IPS-18a (cell line): ENCODE data around the gene SRI.
A peak's percentile ranks its signal among the peaks of the same experiment; 100 is the strongest.
"Not testable (repeated sequence)": the region's sequence is repeated elsewhere in the genome, so short reads cannot be mapped to it uniquely, and the experiment has no call there.

Experiments used
- H3K27ac ChIP-seq: one replicate; pipeline ENCODE4 v1.5.1; 2013; ENCODE audit warnings: low read length
- H3K27me3 ChIP-seq: one replicate; pipeline ENCODE4 v1.6.1; 2013; ENCODE audit warnings: mild to moderate bottlenecking, low read length; ENCODE audit not compliant: control insufficient read depth, insufficient read depth
- H3K36me3 ChIP-seq: one replicate; pipeline ENCODE4 v1.6.1; 2013; ENCODE audit warnings: low read depth, low read length; ENCODE audit not compliant: control insufficient read depth
- H3K4me1 ChIP-seq: one replicate; pipeline ENCODE4 v1.6.1; 2013; ENCODE audit warnings: low read depth, low read length; ENCODE audit not compliant: control insufficient read depth
- H3K4me3 ChIP-seq: one replicate; pipeline ENCODE4 v1.5.1; 2013; ENCODE audit warnings: low read length
- H3K9ac ChIP-seq: one replicate; pipeline ENCODE4 v1.6.1; 2013; ENCODE audit warnings: mild to moderate bottlenecking, low read length, moderate library complexity
- H3K9me3 ChIP-seq: one replicate; pipeline ENCODE4 v1.6.1; 2013; ENCODE audit warnings: low read depth, low read length; ENCODE audit not compliant: control insufficient read depth

Gene SRI, protein sequence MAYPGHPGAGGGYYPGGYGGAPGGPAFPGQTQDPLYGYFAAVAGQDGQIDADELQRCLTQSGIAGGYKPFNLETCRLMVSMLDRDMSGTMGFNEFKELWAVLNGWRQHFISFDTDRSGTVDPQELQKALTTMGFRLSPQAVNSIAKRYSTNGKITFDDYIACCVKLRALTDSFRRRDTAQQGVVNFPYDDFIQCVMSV

DNA sequence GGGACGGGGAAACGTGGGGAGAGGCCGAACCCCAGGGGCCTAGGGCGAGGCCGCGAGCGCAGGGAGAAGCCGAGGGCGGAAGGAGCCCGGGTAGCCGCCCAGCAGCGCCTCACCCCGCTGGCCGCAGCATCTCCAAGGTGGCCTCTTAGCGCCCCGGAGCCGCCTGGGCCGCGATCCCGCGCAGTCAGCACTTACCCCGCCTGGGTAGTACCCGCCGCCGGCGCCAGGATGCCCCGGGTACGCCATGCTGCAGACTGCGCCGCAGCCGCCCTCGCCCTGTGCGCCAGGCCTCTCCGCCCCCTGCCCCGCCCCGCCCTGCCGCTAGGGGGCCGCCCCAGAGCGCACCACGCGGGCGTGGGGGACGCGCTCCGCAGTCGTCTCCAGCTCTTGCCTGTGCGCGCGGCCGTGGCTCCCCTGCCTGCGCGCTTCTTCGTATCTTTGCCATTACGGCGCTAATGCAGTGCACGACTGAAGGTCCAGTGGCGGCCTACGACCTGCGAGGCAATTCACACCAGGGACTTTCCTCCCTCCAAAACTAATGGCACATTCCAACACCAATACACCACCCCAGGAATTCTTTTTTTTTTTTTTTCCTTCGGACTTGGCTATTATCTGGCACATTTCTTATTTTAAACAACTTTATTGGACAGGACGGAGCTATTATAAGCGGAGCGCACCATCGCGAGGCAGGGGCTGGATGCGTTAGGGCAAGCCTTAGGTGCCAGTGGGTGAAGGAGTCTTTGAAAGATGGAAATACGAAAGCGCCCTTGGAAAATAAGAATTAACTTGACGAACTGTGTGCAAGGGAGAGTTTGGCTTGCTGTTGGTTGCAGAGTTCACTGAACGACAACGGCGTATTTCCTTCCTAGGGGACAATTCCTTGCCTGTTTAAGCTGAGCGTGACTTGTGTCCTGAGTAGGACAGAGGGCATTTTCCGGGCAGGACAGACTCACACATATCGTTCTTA, at the start of gene SRI:
Gene SRI, minus strand, starts transcription at position 258 of the 967 bp plus-strand sequence. Its CDS starts 12 bp downstream, at position 246.
- H3K27me3 ChIP-seq = no peaks in the 10 kb centered on the region
- peak within 1 kb of the TSS; percentile 92 for H3K27ac ChIP-seq
- H3K9me3 ChIP-seq = no peaks in the 10 kb centered on the region
- peak within 1 kb of the TSS; percentile 80 for H3K9ac ChIP-seq
- H3K36me3 ChIP-seq = peaks cover 4% of the 10 kb centered on the region
- H3K4me3 ChIP-seq = peak within 1 kb of the TSS; percentile 93
- peaks cover 29% of the 10 kb centered on the region for H3K4me1 ChIP-seq

DNA sequence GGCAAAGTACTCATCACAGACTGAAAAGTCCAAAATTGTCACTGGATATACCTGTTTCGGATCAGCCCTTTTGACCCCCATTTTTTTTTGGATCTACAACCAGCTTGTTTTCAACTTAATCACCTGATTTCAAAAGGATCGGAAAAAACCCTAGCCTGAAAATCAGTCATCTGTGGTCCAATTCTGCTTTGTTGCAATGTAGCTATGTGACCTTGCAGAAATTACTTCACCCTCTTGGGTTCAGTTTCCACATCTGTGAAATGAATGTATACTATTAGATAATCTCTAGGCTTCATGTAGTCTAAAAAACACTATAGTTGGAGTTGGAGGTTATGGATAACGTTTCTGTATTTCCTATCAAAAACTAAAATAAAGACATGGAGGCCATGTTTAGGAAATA, 49.7 kb upstream of the SRI start:
- no peak overlapping the region for H3K4me3 ChIP-seq
- H3K9me3 ChIP-seq = no peaks in the 10 kb centered on the region
- no peaks in the 10 kb centered on the region for H3K27me3 ChIP-seq
- H3K4me1 ChIP-seq = no peaks in the 10 kb centered on the region
- no peak overlapping the region for H3K9ac ChIP-seq
- no peaks in the 10 kb centered on the region for H3K36me3 ChIP-seq
- H3K27ac ChIP-seq = no peak overlapping the region

DNA sequence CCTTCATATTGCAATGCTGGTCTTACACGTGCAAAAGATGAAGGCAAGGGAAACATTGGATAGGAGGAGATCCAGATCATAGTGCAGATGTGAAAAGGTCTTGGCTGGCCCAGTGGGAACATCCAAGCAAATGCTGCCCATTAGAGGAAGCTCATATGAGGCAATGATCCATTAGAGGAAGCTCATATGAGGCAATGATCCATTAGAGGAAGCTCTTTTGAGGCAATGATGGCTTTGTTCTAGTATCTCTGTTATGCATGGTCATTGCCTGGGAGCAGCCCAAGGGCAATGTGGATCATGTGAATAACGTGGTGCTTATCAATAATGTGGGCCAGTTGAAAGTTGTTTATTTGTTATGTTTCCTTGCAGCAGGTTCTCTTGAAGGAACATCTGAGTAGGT, 49.0 kb upstream of the SRI start:
- no peak overlapping the region for H3K27ac ChIP-seq
- no peak overlapping the region for H3K9ac ChIP-seq
- H3K9me3 ChIP-seq = no peaks in the 10 kb centered on the region
- no peak overlapping the region for H3K4me3 ChIP-seq
- no peaks in the 10 kb centered on the region for H3K36me3 ChIP-seq
- H3K4me1 ChIP-seq = no peaks in the 10 kb centered on the region
- no peaks in the 10 kb centered on the region for H3K27me3 ChIP-seq

DNA sequence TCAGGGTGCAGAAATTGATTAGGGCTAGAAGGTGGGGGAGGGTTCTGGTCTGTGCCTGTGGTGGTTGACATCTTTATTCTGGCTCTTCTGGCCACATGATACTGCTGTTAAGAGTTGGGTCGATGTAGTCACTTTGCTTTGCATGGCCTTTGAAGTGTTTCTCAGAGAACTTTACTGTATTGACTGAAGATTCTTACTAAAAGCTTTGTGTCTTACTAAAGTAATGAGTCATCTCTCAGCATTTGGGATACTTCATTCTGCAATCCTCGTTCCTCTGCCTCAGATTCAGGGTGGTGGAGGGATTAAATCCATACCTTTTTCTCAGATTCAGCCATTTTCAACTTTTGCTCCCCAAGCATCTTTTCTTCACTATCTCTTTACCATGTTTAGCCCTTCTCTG, 48.2 kb upstream of the SRI start:
- H3K4me1 ChIP-seq = no peaks in the 10 kb centered on the region
- no peak overlapping the region for H3K9ac ChIP-seq

DNA sequence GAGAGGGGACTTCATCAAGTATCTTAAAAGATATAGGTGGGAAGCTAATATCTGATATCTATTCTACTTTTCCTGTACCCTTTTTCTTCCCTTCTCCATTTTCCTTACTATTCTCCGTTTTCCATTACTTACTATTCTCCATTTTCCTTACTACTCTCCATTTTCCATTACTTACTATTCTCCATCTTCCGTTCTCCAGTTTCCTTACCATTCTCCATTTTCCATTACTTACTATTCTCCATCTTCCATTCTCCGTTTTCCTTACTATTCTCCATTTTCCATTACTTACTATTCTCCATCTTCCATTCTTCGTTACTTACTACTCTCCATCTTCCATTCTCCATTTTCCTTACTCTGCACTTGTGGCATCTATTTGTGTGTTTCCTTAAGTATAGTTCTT, 47.6 kb upstream of the SRI start:
- Histone ChIP-seq H3K27me3 (no peaks in the 10 kb centered on the region), H3K27ac (no peak overlapping the region), H3K4me1 (no peaks in the 10 kb centered on the region), H3K4me3 (no peak overlapping the region), H3K9me3 (no peaks in the 10 kb centered on the region), H3K9ac (no peak overlapping the region), H3K36me3 (no peaks in the 10 kb centered on the region)

More for the DNA sequence above, 48.2 kb upstream of the SRI start:
- Histone ChIP-seq H3K36me3 (no peaks in the 10 kb centered on the region), H3K4me3 (no peak overlapping the region), H3K27me3 (no peaks in the 10 kb centered on the region), H3K27ac (no peak overlapping the region), H3K9me3 (no peaks in the 10 kb centered on the region)

DNA sequence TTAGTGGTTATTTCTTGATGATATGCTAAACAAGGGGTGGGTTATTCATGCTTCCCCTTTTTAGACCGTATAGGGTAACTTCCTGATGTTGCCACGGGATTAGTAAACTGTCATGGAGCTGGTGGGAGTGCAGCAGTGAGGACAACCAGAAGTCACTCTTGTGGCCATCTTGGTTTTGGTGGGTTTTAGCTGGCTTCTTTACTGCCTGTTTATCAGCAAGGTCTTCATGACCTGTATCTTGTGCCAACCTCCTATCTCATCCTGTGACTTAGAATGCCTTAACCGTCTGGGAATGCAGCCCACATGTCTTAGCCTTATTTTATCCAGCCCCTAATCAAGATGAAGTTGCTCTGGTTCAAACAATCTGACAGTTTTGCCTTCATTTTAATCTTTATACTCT, 45.1 kb upstream of the SRI start:
- H3K4me3 ChIP-seq, H3K9me3 ChIP-seq, H3K4me1 ChIP-seq, H3K36me3 ChIP-seq, H3K27ac ChIP-seq, H3K27me3 ChIP-seq, H3K9ac ChIP-seq: not testable (repeated sequence)

DNA sequence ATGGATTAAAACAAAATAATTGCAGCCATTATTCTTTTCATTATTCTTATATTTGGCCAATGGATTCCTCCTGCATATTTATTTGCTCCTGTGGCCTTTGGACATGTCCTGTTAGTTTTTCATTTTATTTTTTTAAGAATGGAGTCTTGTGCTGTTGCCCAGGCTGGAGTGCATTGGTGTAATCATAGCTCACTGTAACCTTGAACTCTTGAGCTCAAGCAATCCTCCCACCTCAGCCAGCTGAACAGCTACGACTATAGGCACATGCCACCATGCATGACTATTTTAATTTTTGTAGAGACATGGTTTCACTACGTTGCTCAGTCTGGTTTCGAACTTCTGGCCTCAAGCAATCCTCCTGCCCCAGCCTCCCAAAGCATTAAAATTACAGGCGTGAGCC, 42.7 kb upstream of the SRI start:
- H3K36me3 ChIP-seq = no peaks in the 10 kb centered on the region
- no peaks in the 10 kb centered on the region for H3K4me1 ChIP-seq
- no peaks in the 10 kb centered on the region for H3K27me3 ChIP-seq
- no peak overlapping the region for H3K4me3 ChIP-seq
- H3K27ac ChIP-seq = no peak overlapping the region
- H3K9ac ChIP-seq = no peak overlapping the region
- no peaks in the 10 kb centered on the region for H3K9me3 ChIP-seq

DNA sequence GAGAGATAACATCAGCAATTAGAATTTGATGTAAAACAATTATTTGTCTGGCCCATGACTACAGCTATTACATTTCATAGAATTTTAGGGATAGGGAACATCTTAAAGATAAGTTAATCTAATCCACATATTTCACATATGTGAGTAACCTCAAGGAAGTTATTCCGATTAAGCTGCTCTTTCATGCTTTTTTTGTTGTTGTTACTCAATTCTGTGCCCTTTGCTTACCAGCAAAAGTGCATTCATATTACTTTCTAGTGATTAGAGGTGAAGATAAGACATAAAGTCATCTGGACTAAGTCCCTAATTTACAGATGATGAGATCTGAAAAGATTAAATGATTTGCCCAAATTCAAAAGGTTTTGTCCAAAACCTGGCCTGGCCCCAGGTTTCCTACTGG, 40.9 kb upstream of the SRI start:
- H3K27me3 ChIP-seq = no peaks in the 10 kb centered on the region
- H3K4me3 ChIP-seq = no peak overlapping the region
- H3K36me3 ChIP-seq = no peaks in the 10 kb centered on the region
- H3K9me3 ChIP-seq = no peaks in the 10 kb centered on the region
- no peak overlapping the region for H3K27ac ChIP-seq
- H3K9ac ChIP-seq = no peak overlapping the region
- H3K4me1 ChIP-seq = no peaks in the 10 kb centered on the region

DNA sequence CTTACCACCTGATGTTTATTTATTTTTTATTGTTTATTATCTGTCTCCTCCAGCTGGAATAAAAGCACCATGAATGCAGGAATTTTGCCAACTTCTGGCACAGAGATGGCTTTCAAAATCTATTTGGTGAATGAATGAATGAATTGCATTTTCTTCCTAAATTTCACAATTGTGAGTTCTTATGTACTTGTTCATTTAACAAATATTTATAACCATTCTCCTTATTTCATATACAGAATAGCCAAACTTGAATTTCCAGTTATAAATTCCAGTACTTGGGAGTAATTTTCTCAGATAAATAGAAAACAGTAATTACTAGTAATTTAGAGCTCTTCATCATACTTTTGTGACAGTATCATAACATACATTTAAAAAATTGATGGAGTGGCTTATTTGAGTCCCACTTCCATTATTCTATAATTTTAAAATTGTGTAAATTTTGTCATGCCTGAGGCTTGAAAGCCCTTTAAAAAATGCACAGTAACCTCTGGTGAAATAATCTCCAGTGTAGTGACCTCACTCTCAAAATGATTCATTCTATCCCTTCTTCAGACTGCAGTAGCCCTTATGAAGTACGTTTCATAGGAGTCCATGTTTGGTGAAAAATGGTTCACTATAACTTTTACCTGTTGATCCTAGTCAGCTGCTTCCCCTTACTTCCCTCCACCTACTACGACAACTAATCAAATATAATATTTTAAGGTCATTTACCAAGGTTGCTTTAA, 40.0 kb upstream of the SRI start:
- no peak overlapping the region for H3K27ac ChIP-seq
- no peaks in the 10 kb centered on the region for H3K36me3 ChIP-seq
- no peaks in the 10 kb centered on the region for H3K9me3 ChIP-seq
- no peaks in the 10 kb centered on the region for H3K4me1 ChIP-seq
- no peak overlapping the region for H3K9ac ChIP-seq
- H3K4me3 ChIP-seq = no peak overlapping the region
- no peaks in the 10 kb centered on the region for H3K27me3 ChIP-seq

DNA sequence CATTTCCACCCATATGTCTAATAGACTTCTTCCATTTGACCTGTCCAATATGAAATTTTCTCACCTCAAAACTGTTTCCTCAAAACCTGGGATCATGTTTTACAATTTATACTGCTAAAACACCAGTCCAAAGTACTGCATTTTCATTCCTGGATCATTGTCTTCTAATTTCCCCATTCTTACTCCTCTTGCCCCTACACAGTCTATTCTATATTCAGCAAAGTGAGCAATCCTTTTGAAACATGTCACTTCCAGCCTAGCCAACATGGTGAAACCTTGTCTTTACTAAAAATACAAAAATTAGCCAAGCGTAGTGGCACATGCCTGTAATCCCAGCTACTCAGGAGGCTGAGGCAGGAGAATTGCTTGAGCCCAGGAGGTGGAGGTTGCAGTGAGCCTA, 38.5 kb upstream of the SRI start:
- not testable (repeated sequence) for H3K9me3 ChIP-seq, H3K27ac ChIP-seq, H3K9ac ChIP-seq, H3K27me3 ChIP-seq, H3K36me3 ChIP-seq, H3K4me3 ChIP-seq, H3K4me1 ChIP-seq

DNA sequence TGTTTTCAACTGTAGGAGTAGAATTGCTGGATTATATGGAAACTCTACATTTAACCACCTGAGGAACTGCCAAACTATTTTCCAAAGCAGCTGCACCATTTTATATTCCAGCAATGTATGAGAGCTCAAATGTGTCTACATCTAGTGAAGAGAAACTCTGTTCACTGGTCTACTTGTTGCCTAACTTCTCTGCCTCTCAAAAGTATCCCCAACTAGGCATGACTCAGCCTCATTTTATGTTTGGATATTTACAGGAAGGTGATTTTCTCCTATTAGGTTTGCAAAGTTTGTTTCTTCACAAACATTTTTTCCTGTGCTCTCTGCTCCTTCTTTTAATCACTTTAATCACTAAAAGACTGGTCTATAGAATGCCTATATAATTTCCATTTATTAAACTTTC, 37.1 kb upstream of the SRI start:
- no peak overlapping the region for H3K9ac ChIP-seq
- H3K4me1 ChIP-seq = no peaks in the 10 kb centered on the region
- no peaks in the 10 kb centered on the region for H3K27me3 ChIP-seq
- H3K9me3 ChIP-seq = peaks cover 4% of the 10 kb centered on the region
- no peaks in the 10 kb centered on the region for H3K36me3 ChIP-seq
- H3K27ac ChIP-seq = no peak overlapping the region
- no peak overlapping the region for H3K4me3 ChIP-seq
